ENCODE measurements around the gene CCNB1.
A peak's percentile ranks its signal among the peaks of the same experiment; 100 is the strongest.

The CCNB1 gene

DNA sequence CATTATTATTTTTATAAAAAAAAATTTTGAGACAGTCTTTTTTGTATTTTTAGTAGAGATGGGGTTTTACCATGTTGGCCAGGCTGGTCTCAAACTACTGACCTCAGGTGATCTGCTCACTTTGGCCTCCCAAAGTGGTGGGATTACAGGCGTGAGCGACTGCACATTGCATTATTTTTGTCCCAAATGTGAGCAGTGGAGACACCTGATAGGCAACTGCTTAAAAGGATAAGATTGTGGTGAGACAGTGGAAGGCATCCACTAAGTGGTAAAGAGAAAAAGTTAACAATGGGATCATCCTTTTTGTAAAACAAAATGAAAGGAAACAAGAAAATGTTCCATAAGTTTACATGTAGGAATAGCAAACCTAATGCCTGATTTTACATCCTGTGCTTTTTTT, 20.4 kb downstream of the CCNB1 start:
- Histone ChIP-seq H3K9me3 (ENCODE audit: control insufficient read depth, low read depth, low read length) (no peaks in the 10 kb centered on the region), H3K36me3 (ENCODE audit: control insufficient read depth, low read depth, low read length) (peaks cover 6% of the 10 kb centered on the region), H3K9ac (ENCODE audit: low read length) (no peak overlapping the region), H3K27ac (ENCODE audit: low read length) (no peak overlapping the region), H3K4me1 (ENCODE audit: control insufficient read depth, low read depth, low read length) (peaks cover 5% of the 10 kb centered on the region), H3K27me3 (ENCODE audit: control insufficient read depth, insufficient read depth, low read length) (no peaks in the 10 kb centered on the region), H3K4me3 (ENCODE audit: low read length) (no peak overlapping the region)

DNA sequence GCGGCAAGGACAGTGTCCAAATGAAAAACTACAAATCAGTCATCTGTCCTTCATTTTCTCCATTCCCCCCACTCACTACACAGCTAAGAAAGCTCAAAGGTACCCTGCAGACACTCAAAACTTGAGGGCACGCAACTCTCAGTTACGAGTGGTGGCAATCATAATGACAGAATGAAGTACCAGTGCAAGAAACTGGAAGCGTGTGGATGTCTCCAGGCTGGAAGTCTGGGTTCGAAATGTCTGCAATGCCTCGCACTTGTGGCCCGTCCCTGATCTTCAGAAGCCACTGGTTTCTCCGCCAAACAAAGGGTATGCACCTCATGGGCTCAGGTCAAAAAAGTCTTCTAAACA, 21.8 kb downstream of the CCNB1 start:
- Histone ChIP-seq H3K9ac (ENCODE audit: low read length) (peak overlapping the region; percentile 94), H3K36me3 (ENCODE audit: control insufficient read depth, low read depth, low read length) (peaks cover 15% of the 10 kb centered on the region), H3K27me3 (ENCODE audit: control insufficient read depth, insufficient read depth, low read length) (no peaks in the 10 kb centered on the region), H3K27ac (ENCODE audit: low read length) (peak overlapping the region; percentile 90), H3K4me1 (ENCODE audit: control insufficient read depth, low read depth, low read length) (peaks cover 5% of the 10 kb centered on the region), H3K9me3 (ENCODE audit: control insufficient read depth, low read depth, low read length) (no peaks in the 10 kb centered on the region), H3K4me3 (ENCODE audit: low read length) (peak overlapping the region; percentile 82)

DNA sequence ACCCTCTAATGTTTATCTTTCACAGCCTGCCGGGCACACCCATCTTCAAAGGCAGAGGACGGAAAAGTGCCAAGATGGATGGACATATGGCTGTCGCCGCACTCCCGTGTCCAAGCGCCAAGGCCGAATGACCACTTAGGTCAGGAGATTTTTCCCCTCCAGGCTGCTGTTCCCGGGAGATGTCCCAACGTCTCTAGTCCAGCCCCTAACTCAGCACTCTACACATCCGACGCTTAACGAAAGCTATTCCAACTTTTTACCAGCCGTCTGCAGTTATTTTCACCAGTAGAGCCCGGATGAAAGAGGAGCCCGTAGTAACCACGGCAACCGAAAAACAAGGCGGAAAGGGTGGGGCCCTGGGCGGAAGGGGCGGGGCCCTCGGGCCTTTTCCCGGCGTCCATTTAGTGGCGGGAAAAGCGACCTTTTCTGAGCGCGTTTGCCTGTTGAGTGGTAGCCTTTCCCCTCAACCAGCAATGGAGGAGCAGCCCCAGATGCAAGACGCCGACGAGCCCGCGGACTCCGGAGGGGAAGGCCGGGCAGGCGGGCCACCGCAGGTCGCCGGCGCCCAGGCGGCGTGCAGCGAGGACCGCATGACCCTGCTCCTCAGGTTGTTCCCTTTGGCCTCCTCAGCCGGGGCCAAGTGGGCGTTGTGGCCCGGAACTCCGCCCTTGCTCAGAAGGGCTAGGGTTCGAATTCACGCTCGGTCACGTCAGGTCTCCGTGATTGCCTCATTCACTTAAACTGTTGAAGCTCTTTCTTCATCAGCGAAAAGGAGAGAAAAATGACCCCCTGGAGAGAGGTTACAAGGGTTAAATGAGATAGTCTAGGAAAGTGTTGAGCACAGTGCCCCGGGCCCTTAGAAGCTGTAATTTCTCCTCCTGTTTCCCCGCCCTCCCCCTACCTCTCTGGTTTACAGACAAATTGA, 22.5 kb downstream of the CCNB1 start, which contains the start of gene CENPH:
CENPH (plus strand) TSS at position 422 of the 925 bp plus-strand sequence; CDS start at position 474, 52 bp downstream.
- Histone ChIP-seq H3K36me3 (ENCODE audit: control insufficient read depth, low read depth, low read length) (peaks cover 21% of the 10 kb centered on the region), H3K27ac (ENCODE audit: low read length) (peak within 1 kb of the TSS; percentile 90), H3K9ac (ENCODE audit: low read length) (peak within 1 kb of the TSS; percentile 94), H3K27me3 (ENCODE audit: control insufficient read depth, insufficient read depth, low read length) (no peaks in the 10 kb centered on the region), H3K4me1 (ENCODE audit: control insufficient read depth, low read depth, low read length) (peaks cover 5% of the 10 kb centered on the region), H3K4me3 (ENCODE audit: low read length) (peak within 1 kb of the TSS; percentile 82), H3K9me3 (ENCODE audit: control insufficient read depth, low read depth, low read length) (no peaks in the 10 kb centered on the region)

DNA sequence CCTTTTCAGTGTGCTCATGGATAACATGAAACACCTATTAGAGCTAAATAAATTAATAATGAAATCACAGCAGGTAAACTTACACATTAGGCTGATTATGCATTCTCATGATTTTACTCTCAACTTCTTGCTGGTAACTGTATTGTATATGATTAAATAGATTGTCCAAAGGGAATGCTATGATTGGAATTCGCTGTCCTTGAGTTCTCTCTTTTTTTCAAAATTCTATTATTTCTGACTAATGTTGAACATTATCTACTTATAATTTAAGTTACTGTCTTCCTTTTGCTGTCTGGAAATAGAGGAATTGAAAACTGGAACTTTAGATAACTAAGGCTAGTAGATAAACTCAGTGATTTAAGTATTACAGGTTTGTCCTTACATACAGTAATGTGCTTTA, 35.5 kb downstream of the CCNB1 start:
- H3K27me3 ChIP-seq (ENCODE audit: control insufficient read depth, insufficient read depth, low read length): no peaks in the 10 kb centered on the region
- H3K9ac ChIP-seq (ENCODE audit: low read length): no peak overlapping the region
- H3K27ac ChIP-seq (ENCODE audit: low read length): no peak overlapping the region
- no peaks in the 10 kb centered on the region for H3K9me3 ChIP-seq (ENCODE audit: control insufficient read depth, low read depth, low read length)
- peaks cover 48% of the 10 kb centered on the region for H3K36me3 ChIP-seq (ENCODE audit: control insufficient read depth, low read depth, low read length)
- H3K4me3 ChIP-seq (ENCODE audit: low read length): no peak overlapping the region
- no peaks in the 10 kb centered on the region for H3K4me1 ChIP-seq (ENCODE audit: control insufficient read depth, low read depth, low read length)

DNA sequence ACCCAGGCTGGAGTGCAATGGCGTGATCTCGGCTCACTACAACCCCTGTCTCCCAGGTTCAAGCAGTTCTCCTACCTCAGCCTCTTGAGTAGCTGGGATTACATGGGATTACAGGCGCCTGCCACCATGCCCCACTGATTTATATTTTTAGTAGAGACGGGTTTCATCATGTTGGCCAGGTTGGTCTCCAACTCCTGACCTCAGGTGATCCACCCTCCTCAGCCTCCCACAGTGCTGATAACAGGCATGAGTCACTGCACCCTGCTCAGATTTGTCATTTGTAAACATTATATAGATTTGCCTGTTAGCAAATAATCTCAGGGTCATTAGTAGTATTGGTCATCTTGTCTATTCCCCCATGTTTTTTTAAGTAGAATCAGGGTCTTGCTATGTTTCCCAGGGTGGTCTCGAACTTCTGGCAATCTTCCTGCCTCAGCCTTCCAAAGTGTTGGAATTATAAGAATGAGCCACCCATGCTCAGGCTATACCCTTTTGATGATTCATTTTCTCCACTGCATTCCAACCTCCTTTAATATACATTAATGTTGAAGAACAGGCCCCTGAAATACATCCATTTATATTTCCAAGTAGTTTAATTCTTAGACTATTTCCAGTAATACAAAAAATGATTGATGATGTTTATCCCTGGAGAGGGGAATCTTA, 39.7 kb downstream of the CCNB1 start:
- no peaks in the 10 kb centered on the region for H3K27me3 ChIP-seq (ENCODE audit: control insufficient read depth, insufficient read depth, low read length)
- no peaks in the 10 kb centered on the region for H3K4me1 ChIP-seq (ENCODE audit: control insufficient read depth, low read depth, low read length)
- no peaks in the 10 kb centered on the region for H3K9me3 ChIP-seq (ENCODE audit: control insufficient read depth, low read depth, low read length)
- no peak overlapping the region for H3K27ac ChIP-seq (ENCODE audit: low read length)
- no peak overlapping the region for H3K4me3 ChIP-seq (ENCODE audit: low read length)
- no peak overlapping the region for H3K9ac ChIP-seq (ENCODE audit: low read length)
- peaks cover 50% of the 10 kb centered on the region for H3K36me3 ChIP-seq (ENCODE audit: control insufficient read depth, low read depth, low read length)

DNA sequence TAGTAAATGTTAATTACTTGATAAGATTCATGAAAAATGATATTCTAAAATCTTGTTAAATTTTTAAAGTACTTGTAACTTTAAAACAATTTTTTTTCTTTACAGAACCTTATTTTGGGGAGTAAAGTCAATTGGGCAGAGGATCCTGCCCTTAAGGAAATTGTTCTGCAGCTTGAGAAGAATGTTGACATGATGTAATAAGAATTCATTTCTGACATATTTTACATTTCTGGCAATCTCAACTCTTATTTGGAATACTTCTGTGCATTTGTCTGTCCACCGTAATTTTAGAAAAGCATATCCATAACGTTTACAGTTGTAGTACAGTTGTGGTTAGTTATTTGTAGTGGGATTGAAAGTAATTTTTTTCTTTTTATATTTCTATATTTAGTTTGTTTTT, 42.7 kb downstream of the CCNB1 start:
- Histone ChIP-seq H3K9me3 (ENCODE audit: control insufficient read depth, low read depth, low read length) (no peaks in the 10 kb centered on the region), H3K9ac (ENCODE audit: low read length) (no peak overlapping the region), H3K36me3 (ENCODE audit: control insufficient read depth, low read depth, low read length) (peaks cover 32% of the 10 kb centered on the region), H3K4me3 (ENCODE audit: low read length) (no peak overlapping the region), H3K4me1 (ENCODE audit: control insufficient read depth, low read depth, low read length) (no peaks in the 10 kb centered on the region), H3K27ac (ENCODE audit: low read length) (no peak overlapping the region), H3K27me3 (ENCODE audit: control insufficient read depth, insufficient read depth, low read length) (no peaks in the 10 kb centered on the region)

DNA sequence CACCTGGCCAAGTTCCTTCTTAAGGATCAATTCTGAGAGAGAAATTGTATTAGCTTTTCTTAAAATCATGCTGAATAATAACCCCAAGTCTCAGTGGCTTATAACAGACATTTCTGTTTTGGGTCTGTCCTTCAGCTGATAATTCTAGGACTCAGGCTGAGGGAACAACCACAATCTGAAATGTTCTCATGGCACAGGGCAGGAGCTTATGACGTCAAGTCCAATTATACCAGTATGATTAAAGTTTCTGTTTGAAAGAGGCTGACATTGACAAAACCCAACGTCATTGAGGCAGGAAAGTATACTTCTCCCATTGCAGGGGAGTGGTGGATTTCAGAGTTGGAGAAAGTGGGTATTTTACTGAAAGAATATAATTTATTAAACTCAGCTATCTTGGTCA, 44.2 kb downstream of the CCNB1 start:
- no peak overlapping the region for H3K4me3 ChIP-seq (ENCODE audit: low read length)
- no peaks in the 10 kb centered on the region for H3K9me3 ChIP-seq (ENCODE audit: control insufficient read depth, low read depth, low read length)
- H3K36me3 ChIP-seq (ENCODE audit: control insufficient read depth, low read depth, low read length): peaks cover 30% of the 10 kb centered on the region
- H3K4me1 ChIP-seq (ENCODE audit: control insufficient read depth, low read depth, low read length): no peaks in the 10 kb centered on the region
- no peak overlapping the region for H3K27ac ChIP-seq (ENCODE audit: low read length)
- H3K27me3 ChIP-seq (ENCODE audit: control insufficient read depth, insufficient read depth, low read length): no peaks in the 10 kb centered on the region
- H3K9ac ChIP-seq (ENCODE audit: low read length): no peak overlapping the region

DNA sequence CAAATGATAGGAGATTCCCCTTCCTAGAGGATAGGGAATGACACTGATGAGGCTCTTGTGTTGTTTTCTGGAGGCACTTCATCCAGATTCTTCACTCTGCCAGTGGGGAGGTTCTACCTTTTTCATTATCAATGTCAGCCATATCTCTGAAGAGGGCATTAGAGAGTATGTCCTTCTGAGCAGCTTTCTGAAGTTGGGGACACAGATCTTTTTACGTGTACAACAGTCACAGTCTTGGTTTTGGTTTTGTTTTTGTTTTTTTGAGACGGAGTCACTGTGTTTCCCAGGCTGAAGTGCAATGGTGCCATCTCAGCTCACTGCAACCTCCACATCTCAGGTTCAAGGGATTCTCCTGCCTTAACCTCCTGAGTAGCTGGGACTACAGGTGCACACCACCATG, 45.1 kb downstream of the CCNB1 start:
- Histone ChIP-seq H3K9ac (ENCODE audit: low read length) (no peak overlapping the region), H3K4me1 (ENCODE audit: control insufficient read depth, low read depth, low read length) (no peaks in the 10 kb centered on the region), H3K27me3 (ENCODE audit: control insufficient read depth, insufficient read depth, low read length) (no peaks in the 10 kb centered on the region), H3K4me3 (ENCODE audit: low read length) (no peak overlapping the region), H3K9me3 (ENCODE audit: control insufficient read depth, low read depth, low read length) (no peaks in the 10 kb centered on the region), H3K36me3 (ENCODE audit: control insufficient read depth, low read depth, low read length) (peaks cover 23% of the 10 kb centered on the region), H3K27ac (ENCODE audit: low read length) (no peak overlapping the region)

DNA sequence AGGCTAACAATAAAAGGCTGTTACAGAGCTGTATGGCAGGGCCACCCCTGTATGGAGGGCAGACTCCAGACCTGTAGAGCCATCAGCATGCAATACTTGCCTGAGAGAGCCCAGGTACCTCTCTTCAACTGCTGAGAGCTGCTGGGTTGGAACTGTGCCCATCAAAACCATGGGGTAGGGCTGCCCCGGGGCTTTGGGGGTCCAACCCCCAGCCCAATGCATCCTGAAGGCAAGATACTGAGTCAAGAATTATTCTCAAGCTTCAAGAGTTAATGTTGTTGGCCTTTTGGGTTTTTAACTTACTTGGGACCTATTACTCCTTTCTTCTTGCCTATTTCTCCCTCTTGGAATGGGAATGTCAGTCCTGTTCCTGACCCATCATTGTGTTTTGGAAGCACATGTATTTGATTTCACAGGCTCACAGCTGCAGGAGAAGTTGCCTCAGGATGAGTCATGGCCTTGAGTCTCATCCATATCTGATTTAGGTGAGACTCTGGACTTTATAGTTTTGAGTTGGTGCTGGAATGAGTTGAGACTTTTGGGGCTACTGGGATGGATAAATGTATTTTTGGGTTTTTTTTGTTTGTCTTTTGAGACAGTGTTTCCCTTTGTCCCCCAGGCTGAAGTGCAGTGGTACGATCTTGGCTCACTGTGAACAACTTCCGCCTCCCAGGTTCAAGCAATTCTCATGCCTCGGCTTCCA, 46.7 kb downstream of the CCNB1 start:
- no peaks in the 10 kb centered on the region for H3K9me3 ChIP-seq (ENCODE audit: control insufficient read depth, low read depth, low read length)
- H3K36me3 ChIP-seq (ENCODE audit: control insufficient read depth, low read depth, low read length): peaks cover 17% of the 10 kb centered on the region
- H3K9ac ChIP-seq (ENCODE audit: low read length): no peak overlapping the region
- no peak overlapping the region for H3K4me3 ChIP-seq (ENCODE audit: low read length)
- no peaks in the 10 kb centered on the region for H3K27me3 ChIP-seq (ENCODE audit: control insufficient read depth, insufficient read depth, low read length)
- no peaks in the 10 kb centered on the region for H3K4me1 ChIP-seq (ENCODE audit: control insufficient read depth, low read depth, low read length)
- H3K27ac ChIP-seq (ENCODE audit: low read length): no peak overlapping the region

DNA sequence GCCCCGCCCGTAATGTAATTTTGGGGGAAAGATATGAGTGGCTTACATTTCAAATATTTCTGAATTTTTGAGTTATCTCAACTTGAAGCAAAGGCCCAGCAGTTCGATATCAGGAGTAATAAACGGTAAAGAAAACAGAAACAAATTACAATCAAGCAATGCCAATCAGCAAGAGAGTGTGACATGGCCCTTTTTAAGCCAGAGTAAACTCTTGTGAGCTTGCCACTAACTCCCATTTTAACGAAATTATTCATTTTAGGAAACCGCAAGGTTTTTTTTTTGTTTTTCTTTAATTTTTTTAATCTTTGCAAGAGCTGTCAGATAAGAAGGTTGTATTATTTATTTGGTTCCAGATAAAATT, 50.2 kb downstream of the CCNB1 start:
- peak overlapping the region; percentile 65 for H3K9ac ChIP-seq (ENCODE audit: low read length)
- H3K27ac ChIP-seq (ENCODE audit: low read length): peak overlapping the region; percentile 73
- no peaks in the 10 kb centered on the region for H3K36me3 ChIP-seq (ENCODE audit: control insufficient read depth, low read depth, low read length)
- no peaks in the 10 kb centered on the region for H3K27me3 ChIP-seq (ENCODE audit: control insufficient read depth, insufficient read depth, low read length)
- no peaks in the 10 kb centered on the region for H3K4me1 ChIP-seq (ENCODE audit: control insufficient read depth, low read depth, low read length)
- peak overlapping the region; percentile 83 for H3K4me3 ChIP-seq (ENCODE audit: low read length)
- no peaks in the 10 kb centered on the region for H3K9me3 ChIP-seq (ENCODE audit: control insufficient read depth, low read depth, low read length)

Measured in iPS-18a (cell line).